A673 (cell line): Measurements from ENCODE around the gene IER5.

ENCODE experiments used
- CTCF ChIP-seq: fragments of 300-800, 200-600 bp; sonication (generic); conservative IDR thresholded peaks from 2 replicates; pipeline ENCODE4 v1.5.1; 2017; ENCODE audit warnings: low read depth, mild to moderate bottlenecking, antibody characterized with exemption, low read length, moderate library complexity, mixed read lengths
- EZH2 ChIP-seq: fragments of 200-600 bp; sonication (generic); IDR thresholded peaks from 2 replicates; pipeline ENCODE4 v1.6.1; 2017; ENCODE audit warnings: borderline replicate concordance, low read depth, mild to moderate bottlenecking, mixed read lengths, antibody characterized with exemption, low read length; ENCODE audit not compliant: poor library complexity, severe bottlenecking

GRCh38 chr1:181135437-181135731, 46.9 kb downstream of the IER5 start:
- TF ChIP-seq EZH2 (no peak), CTCF (peak; percentile 55)
